ENCODE results near the gene TTC9B.

TTC9B gene

DNA sequence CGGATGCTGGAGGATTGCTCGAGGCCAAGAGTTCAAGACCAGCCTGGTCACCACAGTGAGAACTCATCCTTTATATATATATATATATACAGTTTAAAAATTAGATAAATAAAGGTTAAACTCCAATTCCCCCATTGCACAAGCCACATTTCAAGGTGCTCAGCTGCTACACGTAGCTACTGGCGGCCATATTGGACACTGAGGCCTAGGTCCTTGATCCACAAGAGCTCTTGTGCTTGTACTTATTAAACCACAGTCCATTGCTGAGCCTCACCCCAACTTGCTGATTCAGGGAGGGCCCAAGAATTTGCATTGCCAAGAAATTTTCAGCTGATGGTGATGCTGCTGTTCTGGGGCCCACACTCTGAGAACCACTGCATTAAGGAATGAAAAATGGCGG, 9.6 kb downstream of the TTC9B start:
- TF ChIP-seq, protein P1, sequence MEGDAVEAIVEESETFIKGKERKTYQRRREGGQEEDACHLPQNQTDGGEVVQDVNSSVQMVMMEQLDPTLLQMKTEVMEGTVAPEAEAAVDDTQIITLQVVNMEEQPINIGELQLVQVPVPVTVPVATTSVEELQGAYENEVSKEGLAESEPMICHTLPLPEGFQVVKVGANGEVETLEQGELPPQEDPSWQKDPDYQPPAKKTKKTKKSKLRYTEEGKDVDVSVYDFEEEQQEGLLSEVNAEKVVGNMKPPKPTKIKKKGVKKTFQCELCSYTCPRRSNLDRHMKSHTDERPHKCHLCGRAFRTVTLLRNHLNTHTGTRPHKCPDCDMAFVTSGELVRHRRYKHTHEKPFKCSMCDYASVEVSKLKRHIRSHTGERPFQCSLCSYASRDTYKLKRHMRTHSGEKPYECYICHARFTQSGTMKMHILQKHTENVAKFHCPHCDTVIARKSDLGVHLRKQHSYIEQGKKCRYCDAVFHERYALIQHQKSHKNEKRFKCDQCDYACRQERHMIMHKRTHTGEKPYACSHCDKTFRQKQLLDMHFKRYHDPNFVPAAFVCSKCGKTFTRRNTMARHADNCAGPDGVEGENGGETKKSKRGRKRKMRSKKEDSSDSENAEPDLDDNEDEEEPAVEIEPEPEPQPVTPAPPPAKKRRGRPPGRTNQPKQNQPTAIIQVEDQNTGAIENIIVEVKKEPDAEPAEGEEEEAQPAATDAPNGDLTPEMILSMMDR (IDR thresholded peaks at IDR 0.05; ENCODE audit: extremely low read depth, missing control alignments): no peak
- DNase-seq (ENCODE audit: low spot score): no peak

DNA sequence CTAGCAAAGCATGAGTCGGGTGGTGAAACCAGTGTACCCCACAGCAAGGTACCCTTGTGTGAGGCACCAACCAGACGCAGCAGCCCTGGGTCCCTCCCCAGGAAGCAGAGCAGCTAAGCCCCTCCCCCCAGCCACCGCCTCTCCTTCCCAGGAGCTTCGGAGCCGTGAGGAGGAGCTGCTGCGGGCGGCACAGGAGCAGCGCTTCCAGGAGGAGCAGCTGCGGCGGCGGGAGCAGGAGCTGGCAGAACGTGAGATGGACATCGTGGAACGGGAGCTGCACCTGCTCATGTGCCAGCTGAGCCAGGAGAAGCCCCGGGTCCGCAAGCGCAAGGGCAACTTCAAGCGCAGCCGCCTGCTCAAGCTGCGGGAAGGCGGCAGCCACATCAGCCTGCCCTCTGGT, 12.4 kb downstream of the TTC9B start:
- no peak for DNase-seq (ENCODE audit: low spot score)
- TF ChIP-seq, protein P1 (IDR thresholded peaks at IDR 0.05; ENCODE audit: extremely low read depth, missing control alignments): no peak

DNA sequence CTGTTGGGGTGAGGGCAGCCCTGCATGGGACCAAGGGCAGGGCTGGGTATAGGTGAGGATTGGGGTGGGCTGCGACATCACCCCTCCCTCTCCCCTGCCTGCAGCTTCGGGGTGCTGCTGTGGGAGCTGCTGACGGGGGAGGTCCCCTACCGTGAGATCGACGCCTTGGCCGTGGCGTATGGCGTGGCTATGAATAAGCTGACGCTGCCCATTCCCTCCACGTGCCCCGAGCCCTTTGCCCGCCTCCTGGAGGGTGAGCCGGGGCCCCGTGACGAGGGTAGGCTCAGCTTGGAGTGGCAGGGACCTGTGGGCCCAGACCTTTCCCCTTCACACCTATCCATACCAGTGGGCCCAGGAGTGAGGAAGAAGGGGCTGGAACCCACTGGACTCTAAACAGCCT, 13.8 kb downstream of the TTC9B start:
- TF ChIP-seq, protein P1 (IDR thresholded peaks at IDR 0.05; ENCODE audit: extremely low read depth, missing control alignments): no peak
- DNase-seq (ENCODE audit: low spot score): no peak

DNA sequence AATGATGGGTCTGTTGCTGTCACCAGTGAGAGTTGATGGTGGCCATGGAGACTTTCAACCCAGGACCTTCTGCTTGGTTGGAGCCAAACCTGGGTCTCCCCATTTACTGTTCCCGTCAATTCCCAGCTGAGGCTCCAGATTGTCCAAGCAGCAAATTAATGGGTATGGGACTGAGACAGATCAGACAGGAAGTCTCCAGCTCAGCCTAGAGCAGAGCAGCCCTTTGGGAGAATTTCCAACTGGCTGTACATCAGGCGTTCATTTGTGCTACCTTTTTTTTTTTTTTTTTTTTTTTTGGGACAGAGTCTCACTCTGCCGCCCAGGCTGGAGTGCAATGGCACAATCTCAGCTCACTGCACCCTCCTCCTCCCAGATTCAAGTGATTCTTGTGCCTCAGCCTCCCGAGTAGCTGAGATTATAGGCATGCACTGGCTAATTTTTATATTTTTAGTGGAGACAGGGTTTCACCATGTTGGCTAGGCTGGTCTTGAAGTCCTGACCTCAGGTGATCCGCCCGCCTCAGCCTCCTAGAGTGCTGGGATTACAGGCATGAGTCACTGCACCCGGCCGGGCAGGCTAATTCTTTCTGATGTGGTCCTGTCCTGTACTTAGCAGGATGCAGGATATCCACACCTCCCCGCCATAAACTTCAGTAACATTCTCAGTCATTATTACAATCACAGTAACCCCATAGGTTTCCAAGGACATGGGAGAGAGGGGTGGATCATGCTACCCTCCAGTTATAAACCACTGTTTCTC, 17.7 kb downstream of the TTC9B start:
- DNase-seq (ENCODE audit: low spot score): no peak
- TF ChIP-seq, protein P1 (IDR thresholded peaks at IDR 0.05; ENCODE audit: extremely low read depth, missing control alignments): no peak

DNA sequence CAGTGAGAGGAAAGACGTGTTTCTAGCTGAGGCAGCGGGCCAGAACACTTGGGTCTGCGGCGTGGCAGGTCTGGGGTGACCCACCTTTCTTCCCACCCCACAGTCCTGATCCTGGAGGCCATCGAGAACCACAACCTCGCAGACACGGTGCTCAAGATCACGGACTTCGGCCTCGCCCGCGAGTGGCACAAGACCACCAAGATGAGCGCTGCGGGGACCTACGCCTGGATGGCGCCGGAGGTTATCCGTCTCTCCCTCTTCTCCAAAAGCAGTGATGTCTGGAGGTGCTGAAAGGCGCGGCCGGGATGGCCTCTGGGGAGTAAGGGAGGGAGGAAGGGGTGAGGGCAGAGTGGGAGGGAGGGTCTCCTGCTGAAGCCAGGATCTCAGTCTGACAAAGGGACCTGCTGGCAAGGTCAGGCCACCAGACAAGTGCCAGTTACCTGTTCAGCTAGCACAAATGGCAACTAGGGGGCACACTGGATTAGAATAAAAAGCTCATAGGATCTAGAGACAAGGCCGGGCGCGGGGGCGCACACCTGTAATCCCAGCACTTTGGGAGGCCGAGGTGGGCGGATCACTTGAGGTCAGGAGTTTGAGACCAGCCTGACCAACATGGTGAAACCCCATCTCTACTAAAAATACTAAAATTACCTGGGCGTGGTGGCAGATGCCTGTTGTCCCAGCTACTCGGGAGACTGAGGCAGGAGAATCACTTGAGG, 19.8 kb downstream of the TTC9B start:
- TF ChIP-seq, protein P1 (IDR thresholded peaks at IDR 0.05; ENCODE audit: extremely low read depth, missing control alignments): no peak
- DNase-seq (ENCODE audit: low spot score): no peak

DNA sequence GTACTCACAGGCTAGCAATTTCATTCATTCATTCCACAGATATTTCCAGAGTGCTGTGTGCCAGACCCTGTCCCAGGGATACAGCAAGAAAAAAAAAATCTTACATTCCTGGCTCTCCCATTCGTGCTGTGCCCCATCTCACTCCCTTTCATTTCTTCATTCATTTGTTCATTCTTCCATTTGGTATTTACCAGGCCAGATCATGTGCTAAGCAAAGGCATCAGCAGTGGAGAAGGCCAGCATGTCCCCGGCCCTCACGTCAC, 24.7 kb downstream of the TTC9B start:
- TF ChIP-seq, protein P1 (IDR thresholded peaks at IDR 0.05; ENCODE audit: extremely low read depth, missing control alignments): no peak
- no peak for DNase-seq (ENCODE audit: low spot score)

DNA sequence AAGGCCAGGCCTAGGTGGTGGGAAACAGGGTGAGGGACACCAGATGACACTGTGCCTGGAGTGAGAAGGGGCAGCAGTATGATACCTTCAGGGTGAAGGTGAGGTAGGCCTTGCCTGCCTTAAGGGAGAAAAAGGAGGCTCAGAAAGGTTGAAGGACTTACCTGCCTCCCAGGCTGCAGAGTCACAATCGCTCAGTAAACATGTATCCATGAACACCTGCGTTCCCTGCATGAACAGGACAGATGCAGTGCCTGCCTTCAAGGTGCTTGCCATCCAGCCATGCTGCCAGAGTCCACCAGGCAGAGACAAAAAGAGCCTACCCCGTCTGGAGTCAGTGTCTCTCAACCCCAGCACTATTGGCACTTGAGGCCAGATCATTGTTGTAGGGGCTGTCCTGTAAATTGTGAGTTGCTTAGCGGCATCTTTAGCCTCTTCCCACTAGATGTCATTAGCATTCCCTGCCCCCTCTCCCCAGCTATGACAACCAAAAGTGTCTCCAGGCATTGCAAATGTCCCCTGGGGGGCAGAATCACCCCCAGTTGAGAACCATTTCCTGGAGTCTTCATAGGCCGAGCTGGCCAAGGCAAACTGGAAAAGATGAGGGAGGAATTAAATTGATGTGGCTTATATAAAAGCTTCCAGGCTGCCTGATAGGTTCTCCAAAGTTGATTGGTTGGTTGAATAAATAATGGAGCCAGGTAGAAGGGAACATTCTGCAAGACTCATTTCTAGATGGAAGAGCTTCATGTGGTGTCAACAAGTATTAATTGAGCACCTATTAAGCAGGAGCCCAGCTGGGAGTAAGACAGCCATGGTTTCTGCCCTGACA, 25.2 kb downstream of the TTC9B start:
- no peak for DNase-seq (ENCODE audit: low spot score)
- TF ChIP-seq, protein P1 (IDR thresholded peaks at IDR 0.05; ENCODE audit: extremely low read depth, missing control alignments): no peak

Measured in GM20000 (cell line).